HCT116 (cell line): ENCODE results near the gene SPAG6. TPM values are rescaled to one million over a fixed set of nuclear protein-coding genes. Genes with fewer than 3 reads are reported as not detected.

ENCODE experiments used
- ATAC-seq: fragments of 200-7000 bp; cut with Tn5 transposase; 2 replicates; pipeline ENCODE4 v1.9.1; 2020; ENCODE audit warnings: mild to moderate bottlenecking, moderate library complexity
- BruUV-seq: library from RNA; stranded (reverse); fragments of 400-500 nt; replicated peaks from 2 replicates; lab custom pipeline; 2021; lab: Mats Ljungman, UMichigan
- CTCF ChIA-PET: fragments of 300-600 bp; sonication (Branson Sonifier 250); formaldehyde crosslinking; loops from one replicate; lab custom pipeline; 2021; ENCODE audit warnings: antibody characterized with exemption; lab: Charles Lee
- POLR2A ChIA-PET: fragments of 300-600, 350-600 bp; sonication (Branson Sonifier 250); formaldehyde crosslinking; loops from one replicate; lab custom pipeline; 2021; ENCODE audit warnings: antibody characterized with exemption; lab: Charles Lee
- RAD21 ChIA-PET, 2 experiments: fragments of 300-600 bp; sonication (Branson Sonifier 250); formaldehyde crosslinking; loops; one replicate each; lab custom pipeline; 2023; ENCODE audit warnings: low total read pairs in 2 of 2; ENCODE audit not compliant: uncharacterized antibody in 2 of 2, unreplicated experiment in 2 of 2, low non-redundant PET in 1 of 2; lab: Charles Lee
- DNase-seq: peaks from one replicate; pipeline ENCODE4 v3.0.0-alpha.2; 2010; ENCODE audit warnings: low read depth, low spot score
- H2AFZ ChIP-seq: fragments of 200-600 bp; shearing (Covaris generic), sonication (generic); 2 replicates; pipeline ENCODE4 v1.6.1; 2017; ENCODE audit warnings: low read depth, mixed run types, mixed read lengths, antibody characterized with exemption, low read length; ENCODE audit not compliant: poor library complexity, severe bottlenecking
- H3K27ac ChIP-seq: 2 replicates; pipeline ENCODE4 v1.5.1; 2012; ENCODE audit warnings: low read depth, low read length
- H3K27me3 ChIP-seq: fragments of 200-600 bp; sonication (generic); 2 replicates; pipeline ENCODE4 v1.6.1; 2016; ENCODE audit warnings: mixed run types, low read length, mixed read lengths; ENCODE audit not compliant: insufficient read depth
- H3K36me3 ChIP-seq, 2 experiments: fragments of 200-500 bp in 1 of 2; fragments of 200-600 bp in 1 of 2; sonication (Bioruptor generic) in 1 of 2; sonication (generic) in 1 of 2; 2 replicates each; pipeline versions ENCODE4 v1.5.1 to v1.6.1; 2014 to 2016; ENCODE audit warnings: low read length in 2 of 2, inconsistent platforms in 1 of 2, mixed read lengths in 1 of 2, mixed run types in 1 of 2; ENCODE audit not compliant: insufficient read depth in 2 of 2, control insufficient read depth in 1 of 2
- H3K4me1 ChIP-seq, 2 experiments: fragments of 200-600 bp in 1 of 2; sonication (generic) in 1 of 2; 2 replicates each; pipeline versions ENCODE4 v1.5.1 to v1.6.1; 2012 to 2017; ENCODE audit warnings: low read length in 2 of 2, inconsistent platforms in 1 of 2, mild to moderate bottlenecking in 1 of 2, mixed read lengths in 1 of 2, mixed run types in 1 of 2, moderate library complexity in 1 of 2; ENCODE audit not compliant: insufficient read depth in 2 of 2, control insufficient read depth in 1 of 2
- H3K4me2 ChIP-seq: fragments of 200-600 bp; sonication (generic); 2 replicates; pipeline ENCODE4 v1.6.1; 2017; ENCODE audit warnings: mixed run types, low read length, mixed read lengths
- H3K4me3 ChIP-seq, 2 experiments: fragments of 200-600 bp in 1 of 2; sonication (generic) in 1 of 2; replicated peaks in 1 of 2; 2 replicates each; pipeline ENCODE4 v1.5.1; 2011 to 2016; ENCODE audit warnings: low read length in 2 of 2, control low read depth in 1 of 2, low read depth in 1 of 2, mild to moderate bottlenecking in 1 of 2, mixed read lengths in 1 of 2, mixed run types in 1 of 2
- H3K79me2 ChIP-seq: fragments of 200-600 bp; sonication (generic); 2 replicates; pipeline ENCODE4 v1.6.1; 2017; ENCODE audit warnings: mild to moderate bottlenecking, mixed run types, low read length, moderate library complexity, mixed read lengths; ENCODE audit not compliant: insufficient read depth
- H3K9ac ChIP-seq: fragments of 200-600 bp; sonication (generic); 2 replicates; pipeline ENCODE4 v1.6.1; 2016; ENCODE audit warnings: low read length, mixed read lengths
- H3K9me2 ChIP-seq: fragments of 200-600 bp; sonication (generic), shearing (Covaris generic); 2 replicates; pipeline ENCODE4 v1.6.1; 2017; ENCODE audit warnings: mixed run types, mild to moderate bottlenecking, moderate library complexity; ENCODE audit not compliant: insufficient read depth
- H3K9me3 ChIP-seq, 2 experiments: fragments of 200-500 bp in 1 of 2; fragments of 200-600 bp in 1 of 2; sonication (Bioruptor generic) in 1 of 2; sonication (generic) in 1 of 2; 2 replicates each; pipeline ENCODE4 v1.6.1; 2014 to 2017; ENCODE audit warnings: low read length in 2 of 2, mixed read lengths in 2 of 2, inconsistent platforms in 1 of 2, low read depth in 1 of 2, mild to moderate bottlenecking in 1 of 2, mixed run types in 1 of 2, moderate library complexity in 1 of 2; ENCODE audit not compliant: control insufficient read depth in 1 of 2, insufficient read depth in 1 of 2
- H4K20me1 ChIP-seq: fragments of 200-600 bp; sonication (generic), shearing (Covaris generic); 2 replicates; pipeline ENCODE4 v1.6.1; 2017; ENCODE audit warnings: mixed run types, mild to moderate bottlenecking, moderate library complexity; ENCODE audit not compliant: insufficient read depth
- CBX3 ChIP-seq: IDR thresholded peaks from 2 replicates; pipeline ENCODE4 v1.6.1; 2012; ENCODE audit warnings: low read depth
- CEBPB ChIP-seq: IDR thresholded peaks from 2 replicates; pipeline ENCODE4 v1.6.1; 2012; ENCODE audit warnings: low read depth
- EGR1 ChIP-seq: IDR thresholded peaks from 2 replicates; pipeline ENCODE4 v1.6.1; 2012; ENCODE audit warnings: low read depth
- ELF1 ChIP-seq: IDR thresholded peaks from 2 replicates; pipeline ENCODE4 v1.6.1; 2012; ENCODE audit warnings: low read depth, borderline replicate concordance
- EZH2 ChIP-seq: fragments of 200-600 bp; sonication (generic); IDR thresholded peaks from 2 replicates; pipeline ENCODE4 v1.6.1; 2017; ENCODE audit warnings: antibody characterized with exemption, mixed run types
- FOSL1 ChIP-seq: IDR thresholded peaks from 2 replicates; pipeline ENCODE4 v1.6.1; 2012; ENCODE audit warnings: low read depth
- JUND ChIP-seq: IDR thresholded peaks from 2 replicates; pipeline ENCODE4 v1.6.1; 2012
- POLR2A ChIP-seq: IDR thresholded peaks from 2 replicates; pipeline ENCODE4 v1.7.0; 2011; ENCODE audit warnings: borderline replicate concordance; ENCODE audit not compliant: insufficient read depth, insufficient read length; ENCODE audit errors: extremely low read depth
- RAD21 ChIP-seq: IDR thresholded peaks from 2 replicates; pipeline ENCODE4 v1.6.1; 2012; ENCODE audit warnings: low read depth, mild to moderate bottlenecking
- SIN3A ChIP-seq: IDR thresholded peaks from 2 replicates; pipeline ENCODE4 v1.6.1; 2012; ENCODE audit warnings: low read depth
- SP1 ChIP-seq: IDR thresholded peaks from 2 replicates; pipeline ENCODE4 v1.6.1; 2012; ENCODE audit warnings: low read depth
- TCF7L2 ChIP-seq: IDR thresholded peaks from 2 replicates; pipeline ENCODE4 v1.7.0; 2011; ENCODE audit warnings: borderline replicate concordance, inconsistent platforms; ENCODE audit not compliant: insufficient read depth, insufficient read length; ENCODE audit errors: extremely low read depth
- YY1 ChIP-seq: IDR thresholded peaks from 2 replicates; pipeline ENCODE4 v1.6.1; 2011; ENCODE audit warnings: low read length, low read depth, moderate library complexity, mild to moderate bottlenecking; ENCODE audit not compliant: insufficient replicate concordance; ENCODE audit errors: extremely low read depth
- ZFX ChIP-seq: fragments of 450-650 bp; IDR thresholded peaks from 2 replicates; pipeline ENCODE4 v1.6.1; 2017
- ZNF274 ChIP-seq: fragments of 200-500 bp; sonication (Bioruptor generic); IDR thresholded peaks from 2 replicates; pipeline ENCODE4 v1.6.1; 2014; ENCODE audit warnings: mild to moderate bottlenecking, low read depth, low read length, inconsistent platforms
- intact Hi-C: fragments of 100-400 bp; cut with micrococcal nuclease; formaldehyde crosslinking; loops from 2 replicates; pipeline ENCODE4 v1.10.0; 2022
- total RNA-seq: library from RNA; stranded (reverse); gene quantifications from one replicate; pipeline ENCODE4 v1.2.1, GENCODE V29; 2021; ENCODE audit not compliant: unreplicated experiment
- TF ChIP-seq, protein P1 (sequence below), 3 experiments: fragments of 200-600 bp in 1 of 3; sonication (generic) in 1 of 3; IDR thresholded peaks in 2 of 3; conservative IDR thresholded peaks in 1 of 3; 2 replicates each; pipeline ENCODE4 v1.5.1; 2012 to 2017; ENCODE audit warnings: low read depth in 2 of 3, low read length in 2 of 3, antibody characterized with exemption in 1 of 3, borderline replicate concordance in 1 of 3, control low read depth in 1 of 3, mild to moderate bottlenecking in 1 of 3, mixed read lengths in 1 of 3, mixed run types in 1 of 3, moderate library complexity in 1 of 3; ENCODE audit not compliant: insufficient read depth in 1 of 3
- TF ChIP-seq, protein P2 (sequence below): IDR thresholded peaks from 2 replicates; pipeline ENCODE4 v1.6.1; 2012
- TF ChIP-seq, protein P3 (sequence below): IDR thresholded peaks from 2 replicates; pipeline ENCODE4 v1.6.1; 2012; ENCODE audit warnings: low read depth
- TF ChIP-seq, protein P4 (sequence below): IDR thresholded peaks from 2 replicates; pipeline ENCODE4 v1.6.1; 2012
- TF ChIP-seq, protein P5 (sequence below): IDR thresholded peaks from 2 replicates; pipeline ENCODE4 v1.6.1; 2011; ENCODE audit warnings: mild to moderate bottlenecking, low read length, moderate library complexity; ENCODE audit not compliant: insufficient replicate concordance; ENCODE audit errors: extremely low read depth

The SPAG6 gene
- total RNA-seq, 1 experiment from 2014 or later: not detected

DNA sequence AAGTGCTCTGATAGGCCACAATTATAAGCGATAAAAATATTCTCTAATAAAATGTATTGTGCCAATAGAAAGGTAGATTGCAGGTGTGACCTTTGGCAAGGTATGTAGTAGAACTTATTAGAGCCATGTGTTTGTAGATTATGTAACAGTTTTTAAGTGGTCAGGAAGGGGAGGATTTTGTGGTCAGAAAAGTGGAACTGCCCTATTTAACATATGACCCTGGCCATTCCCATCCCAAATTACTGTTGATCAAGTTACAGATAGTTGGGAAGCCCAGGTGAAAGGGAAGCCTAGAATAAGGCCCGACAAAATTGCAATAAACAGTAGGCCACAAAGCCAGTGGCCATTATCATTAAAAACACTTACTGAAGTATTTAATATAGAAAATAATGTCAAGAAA, 89.2 kb downstream of the SPAG6 start:
- no peak for DNase-seq
- no peak for ATAC-seq
- peak overlapping the region; percentile 53 for H3K4me2 ChIP-seq

More for the DNA sequence above, 89.2 kb downstream of the SPAG6 start:
- Histone ChIP-seq H3K27ac (no peak overlapping the region), H3K4me1 (peaks cover 40 to 73% of the 10 kb centered on the region in 2 experiments), H3K79me2 (peaks cover 5% of the 10 kb centered on the region), H2AFZ (peak overlapping the region; percentile 69), H3K27me3 (no peaks in the 10 kb centered on the region)
- RAD21 ChIA-PET: no interaction called here
- POLR2A ChIA-PET: interaction anchor here (1.3 kb wide), 1 partner anchor 11 kb away, joined by 3 read pairs; no protein-coding TSS in a partner anchor
- TF ChIP-seq EGR1: no peak
- TF ChIP-seq, protein P1, sequence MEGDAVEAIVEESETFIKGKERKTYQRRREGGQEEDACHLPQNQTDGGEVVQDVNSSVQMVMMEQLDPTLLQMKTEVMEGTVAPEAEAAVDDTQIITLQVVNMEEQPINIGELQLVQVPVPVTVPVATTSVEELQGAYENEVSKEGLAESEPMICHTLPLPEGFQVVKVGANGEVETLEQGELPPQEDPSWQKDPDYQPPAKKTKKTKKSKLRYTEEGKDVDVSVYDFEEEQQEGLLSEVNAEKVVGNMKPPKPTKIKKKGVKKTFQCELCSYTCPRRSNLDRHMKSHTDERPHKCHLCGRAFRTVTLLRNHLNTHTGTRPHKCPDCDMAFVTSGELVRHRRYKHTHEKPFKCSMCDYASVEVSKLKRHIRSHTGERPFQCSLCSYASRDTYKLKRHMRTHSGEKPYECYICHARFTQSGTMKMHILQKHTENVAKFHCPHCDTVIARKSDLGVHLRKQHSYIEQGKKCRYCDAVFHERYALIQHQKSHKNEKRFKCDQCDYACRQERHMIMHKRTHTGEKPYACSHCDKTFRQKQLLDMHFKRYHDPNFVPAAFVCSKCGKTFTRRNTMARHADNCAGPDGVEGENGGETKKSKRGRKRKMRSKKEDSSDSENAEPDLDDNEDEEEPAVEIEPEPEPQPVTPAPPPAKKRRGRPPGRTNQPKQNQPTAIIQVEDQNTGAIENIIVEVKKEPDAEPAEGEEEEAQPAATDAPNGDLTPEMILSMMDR (IDR thresholded peaks at IDR 0.05 in 2 of 3, conservative IDR thresholded peaks at IDR 0.05 in 1 of 3; ENCODE audit: borderline replicate concordance in 1 of 3, insufficient read depth in 1 of 3, low read depth in 2 of 3, low read length in 2 of 3): no peak
- no peak for TF ChIP-seq ELF1
- TF ChIP-seq RAD21: no peak
- TF ChIP-seq ZFX: no peak
- TF ChIP-seq, protein P2, sequence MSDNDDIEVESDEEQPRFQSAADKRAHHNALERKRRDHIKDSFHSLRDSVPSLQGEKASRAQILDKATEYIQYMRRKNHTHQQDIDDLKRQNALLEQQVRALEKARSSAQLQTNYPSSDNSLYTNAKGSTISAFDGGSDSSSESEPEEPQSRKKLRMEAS: no peak
- TF ChIP-seq CBX3: no peak
- no peak for TF ChIP-seq YY1
- TF ChIP-seq FOSL1: no peak
- TF ChIP-seq ZNF274: no peak
- no peak for TF ChIP-seq SP1
- TF ChIP-seq CEBPB: no peak
- TF ChIP-seq POLR2A: no peak
- TF ChIP-seq SIN3A: no peak
- TF ChIP-seq, protein P3, sequence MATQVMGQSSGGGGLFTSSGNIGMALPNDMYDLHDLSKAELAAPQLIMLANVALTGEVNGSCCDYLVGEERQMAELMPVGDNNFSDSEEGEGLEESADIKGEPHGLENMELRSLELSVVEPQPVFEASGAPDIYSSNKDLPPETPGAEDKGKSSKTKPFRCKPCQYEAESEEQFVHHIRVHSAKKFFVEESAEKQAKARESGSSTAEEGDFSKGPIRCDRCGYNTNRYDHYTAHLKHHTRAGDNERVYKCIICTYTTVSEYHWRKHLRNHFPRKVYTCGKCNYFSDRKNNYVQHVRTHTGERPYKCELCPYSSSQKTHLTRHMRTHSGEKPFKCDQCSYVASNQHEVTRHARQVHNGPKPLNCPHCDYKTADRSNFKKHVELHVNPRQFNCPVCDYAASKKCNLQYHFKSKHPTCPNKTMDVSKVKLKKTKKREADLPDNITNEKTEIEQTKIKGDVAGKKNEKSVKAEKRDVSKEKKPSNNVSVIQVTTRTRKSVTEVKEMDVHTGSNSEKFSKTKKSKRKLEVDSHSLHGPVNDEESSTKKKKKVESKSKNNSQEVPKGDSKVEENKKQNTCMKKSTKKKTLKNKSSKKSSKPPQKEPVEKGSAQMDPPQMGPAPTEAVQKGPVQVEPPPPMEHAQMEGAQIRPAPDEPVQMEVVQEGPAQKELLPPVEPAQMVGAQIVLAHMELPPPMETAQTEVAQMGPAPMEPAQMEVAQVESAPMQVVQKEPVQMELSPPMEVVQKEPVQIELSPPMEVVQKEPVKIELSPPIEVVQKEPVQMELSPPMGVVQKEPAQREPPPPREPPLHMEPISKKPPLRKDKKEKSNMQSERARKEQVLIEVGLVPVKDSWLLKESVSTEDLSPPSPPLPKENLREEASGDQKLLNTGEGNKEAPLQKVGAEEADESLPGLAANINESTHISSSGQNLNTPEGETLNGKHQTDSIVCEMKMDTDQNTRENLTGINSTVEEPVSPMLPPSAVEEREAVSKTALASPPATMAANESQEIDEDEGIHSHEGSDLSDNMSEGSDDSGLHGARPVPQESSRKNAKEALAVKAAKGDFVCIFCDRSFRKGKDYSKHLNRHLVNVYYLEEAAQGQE: no peak
- TF ChIP-seq, protein P4, sequence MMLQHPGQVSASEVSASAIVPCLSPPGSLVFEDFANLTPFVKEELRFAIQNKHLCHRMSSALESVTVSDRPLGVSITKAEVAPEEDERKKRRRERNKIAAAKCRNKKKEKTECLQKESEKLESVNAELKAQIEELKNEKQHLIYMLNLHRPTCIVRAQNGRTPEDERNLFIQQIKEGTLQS: no peak
- TF ChIP-seq JUND: no peak
- TF ChIP-seq TCF7L2: no peak
- TF ChIP-seq, protein P5, sequence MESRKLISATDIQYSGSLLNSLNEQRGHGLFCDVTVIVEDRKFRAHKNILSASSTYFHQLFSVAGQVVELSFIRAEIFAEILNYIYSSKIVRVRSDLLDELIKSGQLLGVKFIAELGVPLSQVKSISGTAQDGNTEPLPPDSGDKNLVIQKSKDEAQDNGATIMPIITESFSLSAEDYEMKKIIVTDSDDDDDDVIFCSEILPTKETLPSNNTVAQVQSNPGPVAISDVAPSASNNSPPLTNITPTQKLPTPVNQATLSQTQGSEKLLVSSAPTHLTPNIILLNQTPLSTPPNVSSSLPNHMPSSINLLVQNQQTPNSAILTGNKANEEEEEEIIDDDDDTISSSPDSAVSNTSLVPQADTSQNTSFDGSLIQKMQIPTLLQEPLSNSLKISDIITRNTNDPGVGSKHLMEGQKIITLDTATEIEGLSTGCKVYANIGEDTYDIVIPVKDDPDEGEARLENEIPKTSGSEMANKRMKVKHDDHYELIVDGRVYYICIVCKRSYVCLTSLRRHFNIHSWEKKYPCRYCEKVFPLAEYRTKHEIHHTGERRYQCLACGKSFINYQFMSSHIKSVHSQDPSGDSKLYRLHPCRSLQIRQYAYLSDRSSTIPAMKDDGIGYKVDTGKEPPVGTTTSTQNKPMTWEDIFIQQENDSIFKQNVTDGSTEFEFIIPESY: no peak
- TF ChIP-seq EZH2: no peak
- TF ChIP-seq, all 23 proteins: peak for 0
- no TSS peak for BruUV-seq
- CTCF ChIA-PET: no interaction called here
- intact Hi-C loops: loop anchor here (10.0 kb wide), 1 partner anchor 630 kb away; no protein-coding TSS in a partner anchor
- Histone ChIP-seq H3K9me2 (no peaks in the 10 kb centered on the region), H3K36me3 (no peaks in the 10 kb centered on the region), H3K9me3 (no peaks in the 10 kb centered on the region), H3K9ac (peak overlapping the region; percentile 18; the same call in 1 of the 2 replicates), H4K20me1 (no peaks in the 10 kb centered on the region), H3K4me3 (no peak overlapping the region)
